Spleen (tissue), 7 donors: ENCODE measurements around the gene SYK.

Experiments used
- POLR2A ChIP-seq, 3 donors: fragments of 450-650 bp; IDR thresholded peaks; one replicate each; pipeline ENCODE4 v1.5.1; 2017; ENCODE audit warnings: antibody characterized with exemption in 3 of 3, mild to moderate bottlenecking in 1 of 3
- TF ChIP-seq, protein P1 (sequence below), 11 experiments: fragments of 200-600 bp in 7 of 11; fragments of 450-650 bp in 4 of 11; sonication (generic) in 4 of 11; IDR thresholded peaks in 8 of 11; conservative IDR thresholded peaks in 3 of 11; 1 replicate in 7 of 11; 2 replicates in 4 of 11; pipeline versions ENCODE4 v1.4.0 to v1.8.0; 2016 to 2021; ENCODE audit warnings: antibody characterized with exemption in 11 of 11, inconsistent platforms in 4 of 11, mild to moderate bottlenecking in 1 of 11
- donor health status: DM: no; HTN: no; CAD: no; lungs with moderate emphysema.
- donor health status: DM: no; HTN: no; CAD: no.
- donor health status: DM: no; HTN: no; CAD: no.

DNA sequence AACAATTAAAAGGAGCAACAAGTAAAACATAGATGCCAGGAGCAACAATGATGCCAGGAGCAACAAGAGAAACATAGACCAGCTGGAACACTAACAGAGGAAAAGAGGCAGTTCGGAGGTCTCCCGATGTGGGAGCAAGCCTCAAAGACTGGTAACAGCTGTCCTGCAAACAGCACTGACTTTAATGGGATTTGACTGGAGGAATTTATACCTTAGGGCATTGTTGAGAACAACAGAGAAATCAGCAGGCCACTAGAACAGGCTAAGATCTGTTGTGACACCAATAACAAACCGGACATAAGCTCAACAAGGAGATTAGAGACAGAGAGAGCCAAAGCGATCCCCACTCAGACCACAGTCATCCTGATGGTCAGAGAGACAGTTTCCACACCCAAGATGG is 11.8 kb upstream of the SYK start:
- TF ChIP-seq, protein P1, sequence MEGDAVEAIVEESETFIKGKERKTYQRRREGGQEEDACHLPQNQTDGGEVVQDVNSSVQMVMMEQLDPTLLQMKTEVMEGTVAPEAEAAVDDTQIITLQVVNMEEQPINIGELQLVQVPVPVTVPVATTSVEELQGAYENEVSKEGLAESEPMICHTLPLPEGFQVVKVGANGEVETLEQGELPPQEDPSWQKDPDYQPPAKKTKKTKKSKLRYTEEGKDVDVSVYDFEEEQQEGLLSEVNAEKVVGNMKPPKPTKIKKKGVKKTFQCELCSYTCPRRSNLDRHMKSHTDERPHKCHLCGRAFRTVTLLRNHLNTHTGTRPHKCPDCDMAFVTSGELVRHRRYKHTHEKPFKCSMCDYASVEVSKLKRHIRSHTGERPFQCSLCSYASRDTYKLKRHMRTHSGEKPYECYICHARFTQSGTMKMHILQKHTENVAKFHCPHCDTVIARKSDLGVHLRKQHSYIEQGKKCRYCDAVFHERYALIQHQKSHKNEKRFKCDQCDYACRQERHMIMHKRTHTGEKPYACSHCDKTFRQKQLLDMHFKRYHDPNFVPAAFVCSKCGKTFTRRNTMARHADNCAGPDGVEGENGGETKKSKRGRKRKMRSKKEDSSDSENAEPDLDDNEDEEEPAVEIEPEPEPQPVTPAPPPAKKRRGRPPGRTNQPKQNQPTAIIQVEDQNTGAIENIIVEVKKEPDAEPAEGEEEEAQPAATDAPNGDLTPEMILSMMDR (IDR thresholded peaks at IDR 0.05 in 8 of 11, conservative IDR thresholded peaks at IDR 0.05 in 3 of 11): no peak
- no peak for TF ChIP-seq POLR2A (IDR thresholded peaks at IDR 0.05)
